Neural progenitor cell (in vitro differentiated cells): ENCODE measurements around the gene CPB2.

Source experiments
- EZH2 ChIP-seq: fragments of 200-600 bp; sonication (generic); IDR thresholded peaks from 2 replicates; pipeline ENCODE4 v1.6.1; 2017; ENCODE audit warnings: antibody characterized with exemption, mild to moderate bottlenecking, moderate library complexity
- EZH2phosphoT487 ChIP-seq: fragments of 200-600 bp; sonication (generic); IDR thresholded peaks from 2 replicates; pipeline ENCODE4 v1.6.1; 2017; ENCODE audit warnings: antibody characterized with exemption
- TF ChIP-seq, protein P1 (sequence below): fragments of 200-600 bp; sonication (generic); IDR thresholded peaks from 2 replicates; pipeline ENCODE4 v1.5.1; 2017; ENCODE audit warnings: antibody characterized with exemption, mild to moderate bottlenecking

GRCh38 chr13:46038296-46038695, 66.5 kb downstream of the CPB2 start:
- no peak for TF ChIP-seq EZH2phosphoT487
- TF ChIP-seq, protein P1, sequence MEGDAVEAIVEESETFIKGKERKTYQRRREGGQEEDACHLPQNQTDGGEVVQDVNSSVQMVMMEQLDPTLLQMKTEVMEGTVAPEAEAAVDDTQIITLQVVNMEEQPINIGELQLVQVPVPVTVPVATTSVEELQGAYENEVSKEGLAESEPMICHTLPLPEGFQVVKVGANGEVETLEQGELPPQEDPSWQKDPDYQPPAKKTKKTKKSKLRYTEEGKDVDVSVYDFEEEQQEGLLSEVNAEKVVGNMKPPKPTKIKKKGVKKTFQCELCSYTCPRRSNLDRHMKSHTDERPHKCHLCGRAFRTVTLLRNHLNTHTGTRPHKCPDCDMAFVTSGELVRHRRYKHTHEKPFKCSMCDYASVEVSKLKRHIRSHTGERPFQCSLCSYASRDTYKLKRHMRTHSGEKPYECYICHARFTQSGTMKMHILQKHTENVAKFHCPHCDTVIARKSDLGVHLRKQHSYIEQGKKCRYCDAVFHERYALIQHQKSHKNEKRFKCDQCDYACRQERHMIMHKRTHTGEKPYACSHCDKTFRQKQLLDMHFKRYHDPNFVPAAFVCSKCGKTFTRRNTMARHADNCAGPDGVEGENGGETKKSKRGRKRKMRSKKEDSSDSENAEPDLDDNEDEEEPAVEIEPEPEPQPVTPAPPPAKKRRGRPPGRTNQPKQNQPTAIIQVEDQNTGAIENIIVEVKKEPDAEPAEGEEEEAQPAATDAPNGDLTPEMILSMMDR = no peak
- TF ChIP-seq EZH2 = no peak
